Head of caudate nucleus (tissue), 42 donors: ENCODE results near the gene LSS.
"Not testable (repeated sequence)": the region's sequence is repeated elsewhere in the genome, so short reads cannot be mapped to it uniquely, and the experiment has no call there.

Source experiments
- DNase-seq, 42 donors: peaks; one replicate each; pipeline versions ENCODE4 v3.0.0 to v3.0.0-alpha.2; 2020 to 2021; ENCODE audit warnings: mixed read lengths in 7 of 42
- intact Hi-C: fragments of 100-400 bp; cut with DNase I; formaldehyde crosslinking; loops from one replicate; pipeline ENCODE4 v1.15.0; 2022

The LSS gene

DNA sequence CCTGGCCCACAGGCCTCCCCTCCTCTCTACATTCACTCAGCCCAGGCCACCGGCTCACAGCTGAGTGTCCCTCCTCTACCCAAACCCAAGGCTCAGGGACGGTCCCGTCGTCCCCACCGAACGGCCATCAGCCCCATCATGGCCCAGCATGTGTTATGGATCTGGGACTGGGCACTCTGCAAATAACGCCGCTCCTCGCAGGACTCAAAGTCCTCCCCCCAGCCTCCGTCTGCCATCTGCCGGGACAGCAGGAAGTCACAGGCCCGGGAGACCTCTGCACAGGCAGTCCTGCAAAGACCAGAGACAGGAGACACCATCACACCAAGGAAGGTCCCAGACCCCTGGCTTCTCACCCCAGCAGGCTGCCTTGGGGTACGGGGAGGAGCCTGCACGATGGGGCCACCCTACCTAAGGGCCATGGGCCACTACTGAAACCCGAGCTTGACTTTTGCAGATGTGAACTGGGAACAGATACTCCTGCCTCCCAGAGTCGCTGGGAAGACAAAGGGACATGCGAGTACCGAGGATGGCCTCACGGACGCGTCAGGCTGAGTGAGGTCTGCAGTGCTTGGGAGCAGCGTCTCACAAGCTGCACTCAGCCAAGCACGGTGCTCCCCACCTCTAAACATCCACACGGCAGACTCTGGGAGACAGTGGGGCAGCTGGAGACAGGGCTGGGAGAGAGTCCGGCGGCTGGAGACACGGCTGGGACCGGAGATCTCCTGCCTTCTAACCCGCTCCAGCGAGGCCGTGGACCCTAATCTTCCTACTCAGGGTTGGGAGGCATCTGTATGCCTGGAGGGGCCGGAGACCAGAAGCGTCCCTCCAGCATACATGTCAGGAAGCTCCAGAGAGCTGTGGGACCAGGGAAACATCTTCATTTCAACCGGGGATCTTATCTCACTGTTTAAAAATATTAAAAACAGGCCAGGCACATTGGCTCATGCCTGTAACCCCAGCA, 33.9 kb downstream of the LSS start:
- intact Hi-C loops, result no loop called here
- peak in 18 of 42 donors; percentile 4 to 35 (median 10) for DNase-seq

GRCh38 chr21:46193829-46194373, 34.7 kb downstream of the LSS start:
- peak in 15 of 42 donors; percentile 3 to 29 (median 7) for DNase-seq
- intact Hi-C loops, result no loop called here

- peak in 19 of 42 donors; percentile 6 to 41 (median 14) for DNase-seq
- intact Hi-C loops, result no loop called here
These were observed 36.6 kb downstream of the LSS start for GRCh38 chr21:46191686-46192575.

GRCh38 chr21:46191257-46191685, 37.3 kb downstream of the LSS start:
- intact Hi-C loops, result no loop called here
- peak in 17 of 42 donors; percentile 4 to 45 (median 12) for DNase-seq

- peak in 19 of 42 donors; percentile 1 to 39 (median 9) for DNase-seq
- intact Hi-C loops, result no loop called here
These were observed 38.0 kb downstream of the LSS start for GRCh38 chr21:46190491-46191131.

- intact Hi-C loops, result no loop called here
- DNase-seq, result peak in 16 of 42 donors; percentile 1 to 35 (median 10)
These were observed 38.5 kb downstream of the LSS start for GRCh38 chr21:46189959-46190490.

- intact Hi-C loops, result no loop called here
- DNase-seq, result peak in 23 of 42 donors; percentile 8 to 59 (median 28)
These were observed 39.2 kb downstream of the LSS start for GRCh38 chr21:46189213-46189958.

DNA sequence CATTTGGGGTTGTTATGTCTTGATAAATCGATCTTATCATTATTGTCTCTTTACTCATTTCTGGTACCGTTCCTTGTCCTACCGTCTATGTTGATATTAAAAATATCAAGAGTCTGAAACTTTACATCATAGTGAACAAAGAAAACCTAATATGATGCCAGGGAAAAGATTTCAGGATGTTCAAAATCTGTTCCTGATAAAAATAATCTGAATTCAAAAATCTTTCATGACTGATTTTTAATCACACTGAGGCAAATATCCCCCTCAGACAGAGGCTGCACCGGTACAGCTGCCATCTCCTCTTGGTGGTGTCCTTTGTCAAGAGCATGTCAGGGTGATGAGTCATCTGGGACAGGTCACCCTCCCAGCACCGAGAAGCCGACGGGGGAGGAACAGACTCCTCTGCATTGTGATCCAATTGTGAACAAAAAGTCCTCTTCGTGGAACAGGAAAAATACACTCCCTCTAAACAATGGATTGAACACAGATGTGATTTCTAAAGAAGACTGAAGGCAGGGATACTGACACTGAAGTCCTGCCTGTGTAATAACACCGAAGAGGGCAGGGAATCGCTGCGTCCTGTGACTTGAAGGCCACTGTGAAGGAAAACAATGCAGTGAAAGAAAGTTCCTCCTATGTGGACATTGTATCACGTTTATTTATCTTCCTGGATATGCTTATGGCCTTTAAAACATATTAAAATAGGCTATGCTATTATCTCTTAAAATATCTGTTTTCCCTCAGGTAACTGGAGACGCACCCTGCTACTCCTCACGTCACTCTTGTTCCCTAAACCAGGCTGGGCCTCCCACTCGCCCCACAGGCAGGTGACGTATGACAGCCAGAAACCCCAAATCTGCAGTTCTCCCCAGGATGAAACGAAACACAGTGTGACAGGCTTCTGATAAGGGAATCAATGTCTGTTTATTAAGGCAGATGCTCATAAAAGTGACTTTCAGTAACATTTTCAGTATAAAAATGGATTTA, 40.1 kb downstream of the LSS start:
- intact Hi-C loops, result no loop called here
- DNase-seq, result peak; percentile 36 to 94 (median 80)

DNA sequence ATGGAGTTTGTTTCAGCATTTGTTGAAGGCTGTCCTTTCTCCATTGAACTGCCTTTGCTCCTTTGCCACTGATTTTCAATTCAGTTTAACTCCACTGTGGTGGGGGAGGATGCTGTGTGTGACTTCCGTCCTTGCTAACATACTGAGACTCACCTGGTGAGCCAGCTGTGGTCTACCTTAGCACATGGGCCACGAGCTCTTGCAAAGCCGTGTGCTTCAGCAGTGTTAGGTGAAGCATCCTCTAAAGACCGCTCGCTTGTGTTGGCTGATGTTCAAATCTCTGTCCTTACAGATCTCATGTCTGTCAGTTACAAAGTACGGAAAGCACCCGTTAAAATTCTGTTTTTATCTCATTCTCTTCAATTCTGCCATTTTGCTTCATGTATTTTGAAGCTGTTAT, 40.8 kb downstream of the LSS start:
- DNase-seq, result peak in 14 of 42 donors; percentile 2 to 43 (median 16)
- intact Hi-C loops, result no loop called here

GRCh38 chr21:46187261-46187660, 41.3 kb downstream of the LSS start:
- intact Hi-C loops, result no loop called here
- DNase-seq, result peak in 13 of 42 donors; percentile 2 to 44 (median 8)

- intact Hi-C loops, result no loop called here
- peak in 8 of 42 donors; percentile 6 to 40 (median 12) for DNase-seq
These were observed 42.9 kb downstream of the LSS start for GRCh38 chr21:46185716-46186115.

DNA sequence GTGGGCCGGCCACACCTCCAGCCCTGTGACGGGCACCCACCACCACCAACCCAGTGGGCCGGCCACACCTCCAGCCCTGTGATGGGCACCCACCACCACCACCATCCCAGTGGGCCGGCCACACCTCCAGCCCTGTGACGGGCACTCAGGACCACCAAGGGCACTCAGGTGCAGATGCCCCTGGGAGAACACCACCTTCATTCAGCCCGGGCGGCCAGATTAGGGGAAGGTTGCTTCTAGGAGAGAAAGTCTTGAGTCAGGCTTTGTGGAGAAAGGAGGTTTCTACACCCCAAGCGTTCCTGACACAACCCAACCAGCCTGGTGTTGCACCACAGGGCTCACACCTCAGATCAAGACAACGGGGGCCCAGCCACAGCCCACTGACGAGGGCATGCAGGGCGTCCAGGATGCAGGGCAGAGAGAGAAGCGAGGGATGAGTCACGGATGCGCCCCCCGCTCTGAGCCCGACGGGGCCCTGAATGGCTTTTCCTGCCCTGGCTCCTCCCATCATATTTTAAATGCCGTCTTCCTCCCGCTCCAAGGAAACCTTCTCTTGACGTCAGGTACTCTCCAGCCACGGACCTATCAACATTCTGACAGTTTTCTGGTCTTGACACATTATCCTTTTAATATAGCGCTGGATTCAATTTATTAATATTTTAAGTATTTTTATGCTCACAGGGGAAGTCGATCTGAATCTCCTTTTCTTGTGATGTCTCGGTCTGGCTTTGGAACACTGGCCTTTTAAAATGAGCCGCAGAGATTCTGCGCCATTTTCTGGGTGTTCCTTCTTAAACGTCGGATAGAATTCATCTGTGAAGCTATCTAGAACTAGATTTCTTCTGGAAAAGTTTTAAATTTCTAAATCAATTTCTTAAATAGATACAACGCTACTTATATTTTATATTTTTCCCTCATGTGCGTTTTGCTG, 43.7 kb downstream of the LSS start:
- intact Hi-C loops, result no loop called here
- DNase-seq, result peak; percentile 56 to 94 (median 88)

GRCh38 chr21:46183910-46184624, 44.5 kb downstream of the LSS start, which contains the start of gene SPATC1L:
Gene SPATC1L (minus strand): TSS chr21:46184459. CDS start chr21:46182816, 1,643 bp downstream.
- intact Hi-C loops, result no loop called here
- peak in 41 of 42 donors; percentile 49 to 88 (median 76) for DNase-seq

DNA sequence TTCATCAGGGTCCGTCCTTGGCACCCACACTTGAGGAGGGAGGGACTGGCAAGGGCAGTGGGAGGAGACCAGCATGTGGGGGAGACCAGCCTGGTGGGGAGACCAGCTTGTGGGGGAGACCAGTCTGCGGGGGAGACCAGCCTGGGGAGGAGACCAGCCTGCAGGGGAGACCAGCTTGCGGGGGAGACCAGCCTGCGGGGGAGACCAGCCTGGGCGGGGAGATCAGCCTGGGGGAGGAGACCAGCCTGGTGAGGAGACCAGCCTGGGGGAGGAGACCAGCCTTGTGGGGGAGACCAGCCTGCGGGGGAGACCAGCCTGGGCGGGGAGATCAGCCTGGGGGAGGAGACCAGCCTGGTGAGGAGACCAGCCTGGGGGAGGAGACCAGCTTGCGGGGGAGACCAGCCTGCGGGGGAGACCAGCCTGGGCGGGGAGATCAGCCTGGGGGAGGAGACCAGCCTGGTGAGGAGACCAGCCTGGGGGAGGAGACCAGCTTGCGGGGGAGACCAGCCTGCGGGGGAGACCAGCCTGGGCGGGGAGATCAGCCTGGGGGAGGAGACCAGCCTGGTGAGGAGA, 45.2 kb downstream of the LSS start:
- intact Hi-C loops, result not testable (repeated sequence)
- DNase-seq, result peak in 3 of 42 donors; percentile 12 to 19 (median 16)
